GM19463 (cell line): Measurements from ENCODE around the gene PLPPR3.

Experiments used
- ATAC-seq: cut with Tn5 transposase; IDR thresholded peaks from one replicate; pipeline ENCODE4 v1.9.1; 2021; ENCODE audit warnings: mild to moderate bottlenecking, moderate library complexity; ENCODE audit not compliant: unreplicated experiment

The PLPPR3 gene

DNA sequence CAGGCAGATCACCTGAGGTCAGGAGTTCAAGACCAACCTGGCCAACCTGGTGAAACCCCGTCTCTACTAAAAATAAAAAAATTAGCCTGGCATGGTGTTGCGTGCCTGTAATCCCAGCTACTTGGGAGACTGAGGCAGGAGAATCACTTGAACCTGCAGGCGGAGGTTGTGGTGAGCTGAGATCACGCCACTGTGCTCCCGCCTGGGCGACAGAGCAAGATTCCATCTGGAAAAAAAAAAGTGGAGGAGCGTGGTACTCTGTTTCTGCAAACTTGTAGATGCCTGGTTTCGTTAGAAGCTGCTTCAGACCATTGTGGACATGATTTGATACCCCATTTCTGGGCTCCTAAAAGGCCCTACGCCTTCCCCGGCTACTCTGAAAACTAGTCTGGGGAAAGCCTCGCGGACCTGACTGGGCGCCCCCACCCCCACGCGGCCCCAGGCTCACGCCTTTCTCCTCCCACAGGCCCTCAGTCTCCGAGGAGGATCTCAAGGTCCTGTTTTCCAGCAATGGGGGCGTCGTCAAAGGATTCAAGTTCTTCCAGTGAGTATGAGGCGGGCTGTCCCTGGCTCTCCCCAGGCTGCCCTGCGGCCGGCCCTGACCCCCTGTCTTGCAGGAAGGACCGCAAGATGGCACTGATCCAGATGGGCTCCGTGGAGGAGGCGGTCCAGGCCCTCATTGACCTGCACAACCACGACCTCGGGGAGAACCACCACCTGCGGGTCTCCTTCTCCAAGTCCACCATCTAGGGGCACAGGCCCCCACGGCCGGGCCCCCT lies 11.5 kb downstream of the PLPPR3 start:
- no peak for ATAC-seq

DNA sequence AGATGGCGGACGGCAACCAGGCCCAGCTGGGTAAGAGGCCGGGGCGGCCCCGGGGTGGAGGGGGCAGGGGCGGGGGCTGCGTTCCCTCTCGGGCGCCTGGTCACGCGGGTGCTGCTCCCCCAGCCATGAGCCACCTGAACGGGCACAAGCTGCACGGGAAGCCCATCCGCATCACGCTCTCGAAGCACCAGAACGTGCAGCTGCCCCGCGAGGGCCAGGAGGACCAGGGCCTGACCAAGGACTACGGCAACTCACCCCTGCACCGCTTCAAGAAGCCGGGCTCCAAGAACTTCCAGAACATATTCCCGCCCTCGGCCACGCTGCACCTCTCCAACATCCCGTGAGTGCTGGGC lies 13.4 kb downstream of the PLPPR3 start:
- ATAC-seq = no peak

DNA sequence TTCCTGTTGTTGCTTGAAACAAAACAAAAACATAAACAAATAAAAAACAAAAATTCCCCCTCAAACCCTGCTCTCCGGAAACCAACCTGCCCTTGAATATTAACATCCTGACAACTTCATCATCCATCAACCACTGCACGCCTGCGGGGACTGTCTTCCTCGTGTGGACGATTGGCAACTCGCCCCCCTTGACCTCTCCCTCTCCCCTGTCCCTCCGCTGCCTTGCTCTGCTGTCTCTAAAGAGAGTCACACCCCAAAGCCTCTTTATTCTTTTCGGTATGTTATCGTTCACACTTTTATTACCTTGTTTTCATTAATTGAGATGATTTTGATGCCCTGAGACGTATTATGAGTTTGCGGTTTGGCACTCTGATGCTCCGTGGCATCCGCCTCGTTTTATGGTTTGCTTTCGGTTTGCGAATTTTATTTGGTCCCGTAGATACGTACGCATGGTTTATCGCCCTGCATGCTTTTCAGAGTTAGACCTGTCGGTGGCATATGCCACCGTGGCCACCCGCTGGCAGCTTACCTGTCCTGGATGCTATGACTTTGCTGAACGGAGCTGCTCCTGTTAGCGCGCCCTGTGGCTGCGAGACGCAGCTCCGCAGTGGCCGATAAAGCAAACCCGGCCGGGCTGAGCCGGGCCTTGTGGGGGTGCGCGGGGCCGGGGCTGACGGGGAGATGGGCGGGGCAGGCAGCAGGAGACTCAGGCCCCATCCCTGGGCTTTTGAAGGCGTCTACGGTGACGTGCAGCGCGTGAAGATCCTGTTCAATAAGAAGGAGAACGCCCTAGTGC lies 13.9 kb downstream of the PLPPR3 start:
- no peak for ATAC-seq

DNA sequence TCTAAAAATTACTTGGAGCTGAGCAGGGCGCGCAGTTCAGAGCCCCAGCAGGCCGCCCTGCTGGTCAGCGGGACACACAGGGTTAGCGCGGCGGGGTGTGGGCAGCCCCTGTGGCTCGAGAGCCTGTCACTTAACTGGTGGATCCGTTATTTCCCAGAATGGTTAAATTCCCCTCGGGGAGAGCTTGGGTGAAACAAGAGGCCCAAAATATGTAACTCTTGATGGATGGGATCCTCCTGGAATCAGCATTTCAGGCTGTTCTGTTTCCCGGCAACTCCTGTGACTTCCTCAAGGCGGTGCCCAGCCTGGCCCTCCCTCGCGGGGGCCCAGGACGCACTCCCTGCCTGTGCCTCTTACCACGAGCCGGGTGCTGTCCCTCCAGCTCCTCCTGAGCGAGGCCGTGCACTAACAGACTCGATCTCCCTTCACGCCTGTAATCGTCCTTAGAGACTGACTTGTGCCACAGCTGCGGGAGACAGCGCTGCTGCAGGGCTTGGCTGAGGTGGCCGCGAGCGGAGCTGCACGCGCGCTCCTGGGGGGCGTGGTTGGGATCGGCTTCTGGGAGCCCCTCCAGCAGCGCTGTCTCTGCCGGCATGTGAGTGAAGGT lies 14.8 kb downstream of the PLPPR3 start:
- no peak for ATAC-seq

DNA sequence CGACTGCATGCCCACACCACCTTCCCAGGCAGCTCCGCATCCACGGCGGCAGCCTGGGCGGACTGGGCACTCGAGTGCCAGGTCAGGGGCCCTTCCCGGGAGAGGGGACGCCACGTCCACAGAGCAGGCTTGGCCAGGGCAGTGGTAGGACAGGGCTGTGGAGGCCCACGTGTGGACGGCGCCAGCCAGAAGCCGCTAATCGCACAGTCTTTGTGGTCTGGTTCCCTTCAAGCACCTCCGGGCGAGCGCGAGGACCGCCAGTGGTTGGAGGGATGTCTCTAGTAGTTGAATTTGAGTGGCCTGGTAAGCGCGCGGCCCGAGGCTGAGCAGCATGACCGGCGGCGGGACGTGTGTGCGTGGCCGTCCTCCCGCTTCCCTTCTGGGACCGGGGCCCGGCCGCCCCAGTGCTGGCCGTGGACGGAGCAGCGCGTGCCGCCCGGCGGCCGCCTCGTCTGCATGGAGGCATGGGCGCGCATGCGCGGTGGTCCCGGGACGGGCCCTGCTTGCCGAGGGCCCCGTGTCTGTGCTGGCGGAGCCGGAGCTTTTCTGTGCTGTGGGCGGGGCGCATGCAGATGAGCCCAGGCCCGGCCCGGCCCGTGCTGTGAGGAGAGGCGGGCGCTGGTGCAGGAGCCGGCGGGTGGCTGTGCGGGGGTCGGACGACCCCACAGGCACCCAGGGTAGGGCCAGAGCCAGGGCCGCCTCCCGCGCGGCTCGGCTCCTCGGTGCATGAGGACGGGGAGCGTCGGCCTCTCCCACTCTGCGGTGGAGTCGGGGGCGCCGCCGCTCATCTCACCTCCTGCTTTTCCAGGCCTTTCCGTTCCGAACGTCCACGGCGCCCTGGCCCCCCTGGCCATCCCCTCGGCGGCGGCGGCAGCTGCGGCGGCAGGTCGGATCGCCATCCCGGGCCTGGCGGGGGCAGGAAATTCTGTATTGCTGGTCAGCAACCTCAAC lies 15.9 kb downstream of the PLPPR3 start:
- no peak for ATAC-seq

GRCh38 chr19:805166-805551 lies 16.6 kb downstream of the PLPPR3 start:
- ATAC-seq = no peak

DNA sequence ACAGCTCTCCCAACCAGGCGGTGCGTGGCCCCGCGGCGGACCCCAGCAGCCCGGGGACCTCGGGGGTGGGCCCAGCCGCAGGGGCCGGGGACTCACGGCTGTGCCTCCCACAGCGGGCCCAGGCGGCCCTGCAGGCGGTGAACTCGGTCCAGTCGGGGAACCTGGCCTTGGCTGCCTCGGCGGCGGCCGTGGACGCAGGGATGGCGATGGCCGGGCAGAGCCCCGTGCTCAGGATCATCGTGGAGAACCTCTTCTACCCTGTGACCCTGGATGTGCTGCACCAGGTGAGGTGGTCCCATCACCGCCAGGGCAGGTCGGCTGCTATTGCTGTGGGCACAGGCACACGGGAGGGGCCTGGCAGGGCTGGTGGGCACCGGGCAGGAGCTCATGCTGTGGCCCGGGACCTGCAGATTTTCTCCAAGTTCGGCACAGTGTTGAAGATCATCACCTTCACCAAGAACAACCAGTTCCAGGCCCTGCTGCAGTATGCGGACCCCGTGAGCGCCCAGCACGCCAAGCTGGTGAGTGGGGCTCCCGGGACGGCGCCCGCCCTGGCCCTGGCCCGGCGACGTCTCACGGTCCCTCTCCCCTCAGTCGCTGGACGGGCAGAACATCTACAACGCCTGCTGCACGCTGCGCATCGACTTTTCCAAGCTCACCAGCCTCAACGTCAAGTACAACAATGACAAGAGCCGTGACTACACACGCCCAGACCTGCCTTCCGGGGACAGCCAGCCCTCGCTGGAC lies 17.2 kb downstream of the PLPPR3 start:
- no peak for ATAC-seq

- no peak for ATAC-seq
Observed at GRCh38 chr19:803686-804418, 17.9 kb downstream of the PLPPR3 start.

DNA sequence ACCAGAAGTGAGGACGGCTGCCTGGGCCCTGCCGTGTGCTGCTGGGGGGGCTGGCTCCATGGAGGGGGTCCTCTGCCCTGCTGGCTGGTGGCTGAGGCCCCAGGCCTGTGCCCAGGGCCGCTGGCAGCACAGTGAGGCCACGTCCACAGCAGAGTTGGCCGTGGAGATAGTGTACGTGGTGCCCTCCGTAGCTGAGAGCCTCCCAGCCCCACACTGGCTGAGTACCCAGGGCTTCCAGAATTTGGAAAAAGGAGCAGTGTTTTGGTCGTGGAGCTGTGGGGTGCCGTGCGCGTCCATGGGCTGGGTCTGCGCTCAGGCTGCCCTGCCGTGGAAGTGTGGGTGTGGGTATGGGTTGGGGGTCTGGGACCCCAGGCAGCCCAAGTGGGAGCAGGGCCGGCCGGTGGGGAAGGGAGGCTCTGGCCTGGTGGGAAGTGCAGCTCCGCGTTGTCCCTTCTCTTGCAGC lies 18.6 kb downstream of the PLPPR3 start:
- ATAC-seq = no peak

- ATAC-seq = no peak
Observed at GRCh38 chr19:802498-803098, 19.2 kb downstream of the PLPPR3 start.

DNA sequence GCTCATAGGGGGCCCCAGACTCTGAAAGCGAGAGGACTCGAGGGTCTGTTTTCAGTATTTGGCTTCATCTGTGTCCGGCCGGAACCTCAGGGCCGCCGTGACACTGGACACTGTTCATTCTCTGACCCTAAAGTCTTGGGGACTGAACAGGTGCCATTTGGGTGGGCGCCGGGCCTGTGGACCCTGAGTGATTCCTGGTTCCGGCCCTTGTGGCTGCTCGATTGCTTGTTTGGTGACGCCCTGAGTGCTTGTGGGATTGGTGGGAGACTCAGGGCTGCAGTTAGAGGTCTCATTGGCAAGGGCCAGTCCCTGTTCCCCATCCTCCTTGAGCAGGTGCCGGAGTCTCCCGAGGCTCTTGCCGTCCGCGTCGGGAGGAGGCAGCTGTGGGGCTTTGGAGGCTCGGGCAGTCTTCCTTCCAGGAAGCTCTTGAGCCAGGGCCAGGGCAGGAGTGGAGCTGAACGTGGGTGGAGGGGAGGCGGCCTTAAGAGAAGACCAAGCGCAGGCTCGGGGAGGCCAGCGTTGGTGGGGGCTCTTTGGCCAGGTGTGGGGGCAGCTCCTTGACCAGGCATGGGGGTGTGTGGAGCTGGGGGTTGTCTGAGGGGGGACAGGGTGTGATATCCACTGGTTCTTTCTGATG lies 19.8 kb downstream of the PLPPR3 start:
- ATAC-seq = no peak

DNA sequence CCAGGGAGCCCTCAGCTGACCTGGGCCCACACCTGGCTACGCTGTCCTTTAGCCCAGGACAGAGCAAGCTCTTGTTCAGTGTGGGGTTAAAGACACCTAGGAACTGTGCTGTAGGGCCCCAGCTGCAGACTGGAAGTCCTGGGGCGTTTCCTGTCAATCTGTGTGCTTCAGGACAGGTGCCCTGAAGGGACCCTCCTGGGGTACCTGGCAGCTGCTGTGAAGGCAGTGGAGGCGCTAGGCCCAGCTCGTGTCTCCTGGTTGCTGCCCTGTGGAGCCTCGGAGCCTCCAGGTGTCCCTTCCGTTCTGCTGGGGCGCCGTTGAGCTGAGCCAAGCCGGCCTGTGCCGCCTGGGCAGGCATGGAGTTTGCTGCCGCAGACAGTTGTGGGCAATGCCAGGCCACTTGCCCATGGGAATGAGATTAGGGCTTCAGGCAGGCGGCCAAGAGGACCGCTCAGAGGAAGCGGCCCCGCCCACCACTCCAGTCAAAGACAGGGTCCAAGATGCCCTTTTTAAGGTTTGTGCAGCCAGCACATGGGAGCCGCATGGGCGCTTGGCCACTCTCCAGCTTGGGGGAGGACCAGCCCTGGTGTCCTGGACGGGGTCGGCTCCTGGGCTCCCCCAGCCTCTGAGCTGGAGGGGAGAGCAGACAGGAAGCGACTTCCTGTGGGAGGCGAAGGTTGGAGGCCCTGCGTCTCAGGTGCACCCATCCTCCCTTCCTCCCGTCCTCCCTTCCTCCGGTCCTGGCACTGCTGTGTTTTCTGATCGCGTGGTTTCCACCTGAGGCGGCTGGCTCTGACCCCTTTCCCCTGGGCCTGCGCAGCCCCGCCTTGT lies 20.5 kb downstream of the PLPPR3 start:
- ATAC-seq = no peak

- ATAC-seq = no peak
Observed at GRCh38 chr19:800360-801029, 21.3 kb downstream of the PLPPR3 start.

- ATAC-seq = no peak
Observed at GRCh38 chr19:799076-799881, 22.5 kb downstream of the PLPPR3 start.

- no peak for ATAC-seq
Observed at GRCh38 chr19:798415-799075, 23.2 kb downstream of the PLPPR3 start.
